Pancreas (tissue), 10 donors: ENCODE measurements around the gene TSPAN11. TPM values are rescaled to one million over a fixed set of nuclear protein-coding genes. Genes with fewer than 3 reads are reported as not detected.
"Not testable (repeated sequence)": the region's sequence is repeated elsewhere in the genome, so short reads cannot be mapped to it uniquely, and the experiment has no call there.

Source experiments
- ATAC-seq, 4 donors: fragments of 200-7000 bp; cut with Tn5 transposase; one replicate each; pipeline versions ENCODE4 v1.8.0 to v1.9.1; 2020; ENCODE audit warnings: mild to moderate bottlenecking in 4 of 4, moderate library complexity in 4 of 4
- DNase-seq, 6 donors: peaks; one replicate each; pipeline ENCODE4 v3.0.0-alpha.2; 2020
- FAIRE-seq: peaks from 2 replicates; lab custom pipeline; 2012; peaks lifted over from hg19 to GRCh38; lab: Jason Lieb, UNC
- H3K27ac ChIP-seq, 4 donors: fragments of 200-600 bp; sonication (generic); 1 replicate in 3 of 4; 2 replicates in 1 of 4; pipeline versions ENCODE4 v1.5.0 to v1.8.0; 2020
- H3K27me3 ChIP-seq, 4 donors: fragments of 200-600 bp; one replicate each; pipeline ENCODE4 v1.8.0; 2021
- H3K36me3 ChIP-seq, 3 donors: fragments of 200-600 bp; sonication (generic) in 1 of 3; one replicate each; pipeline versions ENCODE4 v1.5.0 to v1.8.0; 2020 to 2021
- H3K4me1 ChIP-seq, 3 donors: fragments of 200-600 bp; one replicate each; pipeline ENCODE4 v1.8.0; 2021
- H3K4me3 ChIP-seq, 4 donors: fragments of 200-600 bp; sonication (generic) in 2 of 4; one replicate each; pipeline versions ENCODE4 v1.5.0 to v1.8.0; 2020 to 2021
- H3K9me3 ChIP-seq, 4 donors: fragments of 200-600 bp; one replicate each; pipeline ENCODE4 v1.8.0; 2021
- WGBS, 2 donors: extraction: QIAGEN DNeasy Blood & Tissue Kit; methylation state at CpG; one replicate each; pipeline ENCODE4 v1.1.7; 2013; 5-methylcytosine and 5-hydroxymethylcytosine counted together
- intact Hi-C, 3 donors: fragments of 100-400 bp; cut with DNase I; formaldehyde crosslinking; loops; one replicate each; pipeline versions ENCODE4 v1.11.1 to v1.14.2; 2022
- polyA plus RNA-seq, 2 donors: library from polyadenylated mRNA; stranded (reverse); fragments of 200-250 nt; gene quantifications; one replicate each; pipeline ENCODE4 v1.2.3, GENCODE V29; 2013
- total RNA-seq, 6 donors: library from RNA; stranded (reverse); fragmentation: NEBNext Ultra II Directional in 4 of 6; extraction: Animal tissue kit (Norgen Biotek cat#: 25700) in 4 of 6; gene quantifications; one replicate each; pipeline versions ENCODE4 v1.2.1 to v1.2.4, GENCODE V29; 2021 to 2023
- TF ChIP-seq, protein P1 (sequence below), 4 donors: fragments of 200-600 bp; sonication (generic) in 3 of 4; IDR thresholded peaks; one replicate each; pipeline versions ENCODE4 v1.5.0 to v1.8.0; 2021; ENCODE audit warnings: antibody characterized with exemption in 4 of 4
- donor health status: healthy with polysubstance abuse.
- donor health status: DM: no; HTN: no; CAD: no; lungs with moderate emphysema.
- donor health status: DM: no; HTN: no; CAD: no.
- donor health status: control.
- donor health status: control.
- donor health status: Bipolar disorder and iron deficiency.
- donor health status: DM: yes; HTN: yes; CAD: no.
- donor health status: DM: no; HTN: no; CAD: no.
- donor health status: DM: no; HTN: no; CAD: no.
- donor health status: DM: yes; HTN: yes; CAD: no.

TSPAN11 gene
- total and polyA plus RNA-seq, 8 donors: 0.13 to 2.2 (median 0.44) TPM

DNA sequence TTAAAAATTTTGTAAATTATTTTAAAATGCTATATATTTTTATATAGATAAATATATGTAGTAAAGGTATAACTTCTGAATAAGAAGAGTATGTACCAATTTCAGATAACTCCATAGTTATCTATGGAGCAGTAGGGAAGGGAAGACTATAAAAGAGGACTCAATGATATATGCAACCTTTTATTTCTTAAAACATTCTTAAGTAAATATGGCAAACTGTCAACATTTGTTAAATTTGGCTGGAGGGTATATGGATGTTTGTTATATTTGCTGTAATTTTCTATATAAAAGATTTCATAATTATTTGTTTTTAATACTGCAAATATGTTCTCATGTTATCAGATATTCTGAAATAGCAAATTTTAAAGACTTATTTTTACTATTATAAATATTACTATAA lies 38.3 kb upstream of the TSPAN11 start:
- ATAC-seq (no peak), DNase-seq (no peak), FAIRE-seq (peak; percentile 13)
- intact Hi-C loops: no loop called here
- Histone ChIP-seq H3K27ac (no peak overlapping the region), H3K27me3 (no peaks in the 10 kb centered on the region), H3K9me3 (no peaks in the 10 kb centered on the region), H3K4me1 (no peaks in the 10 kb centered on the region), H3K4me3 (no peak overlapping the region), H3K36me3 (no peaks in the 10 kb centered on the region)
- TF ChIP-seq, protein P1, sequence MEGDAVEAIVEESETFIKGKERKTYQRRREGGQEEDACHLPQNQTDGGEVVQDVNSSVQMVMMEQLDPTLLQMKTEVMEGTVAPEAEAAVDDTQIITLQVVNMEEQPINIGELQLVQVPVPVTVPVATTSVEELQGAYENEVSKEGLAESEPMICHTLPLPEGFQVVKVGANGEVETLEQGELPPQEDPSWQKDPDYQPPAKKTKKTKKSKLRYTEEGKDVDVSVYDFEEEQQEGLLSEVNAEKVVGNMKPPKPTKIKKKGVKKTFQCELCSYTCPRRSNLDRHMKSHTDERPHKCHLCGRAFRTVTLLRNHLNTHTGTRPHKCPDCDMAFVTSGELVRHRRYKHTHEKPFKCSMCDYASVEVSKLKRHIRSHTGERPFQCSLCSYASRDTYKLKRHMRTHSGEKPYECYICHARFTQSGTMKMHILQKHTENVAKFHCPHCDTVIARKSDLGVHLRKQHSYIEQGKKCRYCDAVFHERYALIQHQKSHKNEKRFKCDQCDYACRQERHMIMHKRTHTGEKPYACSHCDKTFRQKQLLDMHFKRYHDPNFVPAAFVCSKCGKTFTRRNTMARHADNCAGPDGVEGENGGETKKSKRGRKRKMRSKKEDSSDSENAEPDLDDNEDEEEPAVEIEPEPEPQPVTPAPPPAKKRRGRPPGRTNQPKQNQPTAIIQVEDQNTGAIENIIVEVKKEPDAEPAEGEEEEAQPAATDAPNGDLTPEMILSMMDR (IDR thresholded peaks at IDR 0.05): no peak

DNA sequence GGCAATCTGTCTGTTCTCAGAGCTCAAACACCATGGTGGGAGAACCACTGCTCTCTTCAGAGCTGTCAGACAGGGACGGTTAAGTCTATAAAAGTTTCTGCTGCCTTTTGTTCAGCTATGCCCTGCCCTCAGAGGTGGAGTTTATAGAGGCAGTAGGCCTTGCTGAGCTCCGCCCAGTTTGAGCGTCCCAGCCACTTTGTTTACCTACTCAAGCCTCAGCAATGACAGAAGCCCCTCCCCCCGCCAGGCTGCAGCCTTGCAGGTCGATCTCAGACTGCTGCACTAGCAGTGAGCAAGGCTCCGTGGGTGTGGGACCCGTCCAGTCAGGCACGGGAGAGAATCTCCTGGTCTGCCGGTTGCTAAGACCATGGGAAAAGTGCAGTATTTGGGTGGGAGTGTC lies 32.0 kb upstream of the TSPAN11 start:
- H3K27me3 ChIP-seq, intact Hi-C loops, H3K4me3 ChIP-seq, H3K4me1 ChIP-seq, H3K36me3 ChIP-seq, FAIRE-seq, H3K27ac ChIP-seq, DNase-seq, ATAC-seq, H3K9me3 ChIP-seq: not testable (repeated sequence)
- 44 to 50% methylated on average over 9 of the region's 9 CpGs for WGBS, 2 donors

DNA sequence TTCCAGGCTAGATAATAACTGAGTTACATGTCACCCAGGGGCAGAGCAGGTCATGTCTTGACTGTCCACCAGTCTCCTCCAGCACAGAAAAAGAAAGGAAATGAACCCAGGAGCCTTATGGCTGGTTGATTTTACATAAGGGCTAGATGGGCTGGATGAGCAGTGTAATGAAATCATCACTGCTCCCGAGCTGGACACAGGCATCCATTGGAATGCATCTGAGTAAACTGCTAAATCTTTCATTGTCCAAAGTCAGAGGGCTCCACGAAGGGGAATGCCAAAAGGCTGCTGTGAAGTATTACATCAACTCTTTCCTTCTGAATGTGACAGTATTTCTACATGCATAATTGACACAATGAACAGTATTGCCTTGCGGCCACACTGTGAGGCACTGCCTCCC lies 30.1 kb upstream of the TSPAN11 start:
- TF ChIP-seq, protein P1 (IDR thresholded peaks at IDR 0.05): no peak
- H3K27ac ChIP-seq: no peak overlapping the region
- ATAC-seq (no peak), FAIRE-seq (no peak), DNase-seq (no peak)
- H3K9me3 ChIP-seq: no peaks in the 10 kb centered on the region
- H3K36me3 ChIP-seq: no peaks in the 10 kb centered on the region
- WGBS, 2 donors: 31 to 47% methylated on average over 3 of the region's 3 CpGs
- intact Hi-C loops: no loop called here
- H3K4me3 ChIP-seq: no peak overlapping the region
- H3K4me1 ChIP-seq: no peaks in the 10 kb centered on the region
- no peaks in the 10 kb centered on the region for H3K27me3 ChIP-seq

DNA sequence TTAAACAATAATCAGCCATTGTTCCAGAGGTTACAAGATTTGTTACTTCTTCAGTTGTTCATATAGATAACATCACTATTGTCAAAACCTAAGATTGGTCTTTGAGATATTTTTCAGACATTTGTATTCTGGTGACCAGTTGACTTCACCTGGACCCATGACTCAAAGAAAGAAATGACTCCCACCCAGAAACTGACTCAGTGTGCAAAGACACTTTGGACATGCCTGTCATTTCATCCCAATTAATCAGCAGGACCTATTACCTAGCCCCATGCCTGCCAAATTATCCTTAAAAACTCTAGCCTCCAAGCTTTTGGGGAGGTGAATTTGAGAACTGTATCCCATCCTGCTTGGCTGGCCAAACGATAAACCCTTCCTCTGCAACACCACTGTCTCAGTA lies 27.7 kb upstream of the TSPAN11 start:
- intact Hi-C loops: no loop called here
- TF ChIP-seq, protein P1 (IDR thresholded peaks at IDR 0.05): no peak
- Histone ChIP-seq H3K4me3 (no peak overlapping the region), H3K27me3 (no peaks in the 10 kb centered on the region), H3K4me1 (no peaks in the 10 kb centered on the region), H3K27ac (no peak overlapping the region), H3K9me3 (no peaks in the 10 kb centered on the region), H3K36me3 (no peaks in the 10 kb centered on the region)
- no peak for DNase-seq
- no peak for FAIRE-seq
- 88 to 90% methylated on average over 1 of the region's 1 CpG for WGBS, 2 donors
- no peak for ATAC-seq

DNA sequence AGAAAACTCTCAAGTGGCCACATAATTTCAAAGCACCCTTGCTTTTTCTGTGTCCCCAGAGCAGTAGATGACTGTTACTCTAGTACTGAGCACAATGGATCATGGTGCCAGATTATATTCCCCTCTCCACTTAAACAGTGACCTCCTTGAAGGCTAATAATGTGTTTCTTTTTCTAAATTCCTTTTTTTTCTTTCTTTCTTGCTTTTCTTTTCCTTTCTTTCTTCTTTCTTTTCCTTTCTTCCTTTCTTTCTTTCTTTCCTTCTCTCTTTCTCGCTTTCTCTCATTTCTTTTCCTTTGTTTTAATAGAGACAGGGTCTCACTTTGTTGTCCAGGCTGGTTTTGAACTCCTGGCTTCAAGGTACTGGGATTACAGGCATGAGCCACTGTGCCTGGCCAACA lies 26.2 kb upstream of the TSPAN11 start:
- 80 to 91% methylated on average over 1 of the region's 1 CpG for WGBS, 2 donors
- intact Hi-C loops: no loop called here
- DNase-seq (no peak), FAIRE-seq (no peak), ATAC-seq (no peak)
- H3K27me3 ChIP-seq: no peaks in the 10 kb centered on the region
- no peak overlapping the region for H3K27ac ChIP-seq
- no peaks in the 10 kb centered on the region for H3K9me3 ChIP-seq
- TF ChIP-seq, protein P1 (IDR thresholded peaks at IDR 0.05): no peak
- no peak overlapping the region for H3K4me3 ChIP-seq
- no peaks in the 10 kb centered on the region for H3K4me1 ChIP-seq
- H3K36me3 ChIP-seq: no peaks in the 10 kb centered on the region

DNA sequence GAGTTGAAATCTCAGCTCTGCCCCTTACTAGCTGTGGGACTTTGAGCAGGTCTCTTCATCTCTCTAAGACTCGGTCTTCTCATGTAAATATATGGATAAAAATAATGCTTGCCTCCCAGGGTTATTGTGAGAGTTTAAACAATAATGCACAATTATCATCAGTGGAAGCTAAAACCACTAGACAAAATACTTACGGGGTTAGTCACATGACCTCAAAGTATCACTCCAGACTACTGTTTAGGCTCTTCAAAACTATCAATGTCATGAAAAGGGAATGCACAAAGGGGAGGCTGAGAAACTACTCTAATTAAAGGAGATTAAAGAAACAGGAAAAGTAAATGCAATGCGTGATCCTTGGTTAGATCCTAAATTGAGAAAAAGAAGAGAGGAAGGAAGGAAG lies 24.5 kb upstream of the TSPAN11 start:
- WGBS, 2 donors: 67 to 74% methylated on average over 3 of the region's 3 CpGs
- ATAC-seq: no peak
- FAIRE-seq: no peak
- H3K27ac ChIP-seq: no peak overlapping the region
- no peak for DNase-seq
- H3K36me3 ChIP-seq: no peaks in the 10 kb centered on the region
- no peak overlapping the region for H3K4me3 ChIP-seq
- no peaks in the 10 kb centered on the region for H3K9me3 ChIP-seq
- intact Hi-C loops: no loop called here
- H3K4me1 ChIP-seq: no peaks in the 10 kb centered on the region
- TF ChIP-seq, protein P1 (IDR thresholded peaks at IDR 0.05): no peak
- no peaks in the 10 kb centered on the region for H3K27me3 ChIP-seq
